OCI-LY7 (cell line): ENCODE data around the gene GBA3. TPM values are rescaled to one million over a fixed set of nuclear protein-coding genes. Genes with fewer than 3 reads are reported as not detected.

ENCODE experiments used
- BruUV-seq: library from RNA; stranded (reverse); fragments of 400-500 nt; replicated peaks from 2 replicates; lab custom pipeline; 2021; lab: Mats Ljungman, UMichigan
- CTCF ChIA-PET: fragments of 300-600 bp; sonication (Branson Sonifier 250); formaldehyde crosslinking; loops from one replicate; lab custom pipeline; 2022; ENCODE audit warnings: antibody characterized with exemption; ENCODE audit not compliant: unreplicated experiment; lab: Charles Lee
- POLR2A ChIA-PET: fragments of 300-600 bp; sonication (Branson Sonifier 250); formaldehyde crosslinking; loops from one replicate; lab custom pipeline; 2022; ENCODE audit warnings: antibody characterized with exemption; lab: Charles Lee
- DNase-seq: peaks from one replicate; pipeline ENCODE4 v3.0.0-alpha.2; 2015; ENCODE audit warnings: low spot score
- H2AFZ ChIP-seq: fragments of 200-600 bp; sonication (generic), shearing (Covaris generic); 2 replicates; pipeline ENCODE4 v1.6.1; 2014; ENCODE audit warnings: mild to moderate bottlenecking, antibody characterized with exemption, low read length, moderate library complexity
- H3K27ac ChIP-seq: fragments of 200-600 bp; sonication (generic); 2 replicates; pipeline ENCODE4 v1.5.1; 2014; ENCODE audit warnings: mixed run types, low read depth, mild to moderate bottlenecking, moderate library complexity, low read length, inconsistent platforms; ENCODE audit not compliant: poor library complexity, severe bottlenecking
- H3K36me3 ChIP-seq: fragments of 200-600 bp; sonication (generic); 2 replicates; pipeline ENCODE4 v1.6.1; 2014; ENCODE audit warnings: mild to moderate bottlenecking, antibody characterized with exemption, low read length, moderate library complexity, mixed read lengths; ENCODE audit not compliant: insufficient read depth
- H3K4me1 ChIP-seq: fragments of 200-600 bp; sonication (generic); 2 replicates; pipeline ENCODE4 v1.5.1; 2014; ENCODE audit warnings: mild to moderate bottlenecking, low read length; ENCODE audit not compliant: insufficient read depth, poor library complexity, severe bottlenecking
- H3K4me2 ChIP-seq: fragments of 200-600 bp; sonication (generic); 2 replicates; pipeline ENCODE4 v1.6.1; 2014; ENCODE audit warnings: mild to moderate bottlenecking, low read length
- H3K4me3 ChIP-seq: fragments of 200-600 bp; sonication (generic); 2 replicates; pipeline ENCODE4 v1.5.1; 2014; ENCODE audit warnings: mild to moderate bottlenecking, low read depth, low read length; ENCODE audit not compliant: poor library complexity, severe bottlenecking
- H3K79me2 ChIP-seq: fragments of 200-600 bp; sonication (generic); 2 replicates; pipeline ENCODE4 v1.6.1; 2016; ENCODE audit warnings: low read depth, mild to moderate bottlenecking, low read length, moderate library complexity, mixed read lengths; ENCODE audit not compliant: insufficient read depth
- H3K9me2 ChIP-seq: fragments of 200-600 bp; sonication (generic); 2 replicates; pipeline ENCODE4 v1.6.1; 2016; ENCODE audit warnings: mild to moderate bottlenecking, low read length, mixed read lengths; ENCODE audit not compliant: insufficient read depth
- H3K9me3 ChIP-seq: fragments of 200-600 bp; sonication (generic); 2 replicates; pipeline ENCODE4 v1.6.1; 2014; ENCODE audit warnings: mild to moderate bottlenecking, mixed run types, low read length, mixed read lengths
- H4K20me1 ChIP-seq: fragments of 200-600 bp; sonication (generic); 2 replicates; pipeline ENCODE4 v1.6.1; 2014; ENCODE audit warnings: mild to moderate bottlenecking, antibody characterized with exemption, low read length, moderate library complexity, mixed read lengths; ENCODE audit not compliant: insufficient read depth
- EZH2phosphoT487 ChIP-seq: fragments of 200-600 bp; sonication (generic); IDR thresholded peaks from 2 replicates; pipeline ENCODE4 v1.6.1; 2018; ENCODE audit warnings: low read depth, borderline replicate concordance, mild to moderate bottlenecking, mixed run types, antibody characterized with exemption, low read length, moderate library complexity, mixed read lengths
- intact Hi-C: fragments of 100-400 bp; cut with micrococcal nuclease; formaldehyde crosslinking; loops from one replicate; pipeline ENCODE4 v1.10.0; 2022; ENCODE audit not compliant: unreplicated experiment
- total RNA-seq, 2 experiments: library from RNA; depleted of rRNA in 1 of 2; stranded (reverse); fragments of >200 nt in 1 of 2; shearing (Covaris generic) in 1 of 2; gene quantifications; 2 replicates each; pipeline ENCODE4 v1.2.3, GENCODE V29; 2014 to 2022
- TF ChIP-seq, protein P1 (sequence below): fragments of 200-600 bp; sonication (generic); conservative IDR thresholded peaks from 2 replicates; pipeline ENCODE4 v1.5.1; 2014; ENCODE audit warnings: mild to moderate bottlenecking, antibody characterized with exemption, low read length, moderate library complexity, mixed read lengths

The GBA3 gene
- total RNA-seq, 2 experiments from 2014 or later = not detected

GRCh38 chr4:22680065-22680642, 12.6 kb upstream of the GBA3 start:
- H3K4me1 ChIP-seq = no peaks in the 10 kb centered on the region
- no peaks in the 10 kb centered on the region for H4K20me1 ChIP-seq
- no peak overlapping the region for H3K4me2 ChIP-seq
- no peak overlapping the region for H2AFZ ChIP-seq
- no peaks in the 10 kb centered on the region for H3K9me2 ChIP-seq
- BruUV-seq = no TSS peak
- H3K4me3 ChIP-seq = no peak overlapping the region
- no peaks in the 10 kb centered on the region for H3K79me2 ChIP-seq
- intact Hi-C loops = loop anchor here (10.0 kb wide), 1 partner anchor 895 kb away; no protein-coding TSS in a partner anchor
- no peaks in the 10 kb centered on the region for H3K36me3 ChIP-seq
- DNase-seq = no peak
- no peaks in the 10 kb centered on the region for H3K9me3 ChIP-seq
- POLR2A ChIA-PET = interaction anchor here (0.6 kb wide), 1 partner anchor 203 kb away, joined by 3 read pairs; no protein-coding TSS in a partner anchor
- H3K27ac ChIP-seq = no peak overlapping the region
- CTCF ChIA-PET = no interaction called here
- no peak for TF ChIP-seq EZH2phosphoT487
- TF ChIP-seq, protein P1, sequence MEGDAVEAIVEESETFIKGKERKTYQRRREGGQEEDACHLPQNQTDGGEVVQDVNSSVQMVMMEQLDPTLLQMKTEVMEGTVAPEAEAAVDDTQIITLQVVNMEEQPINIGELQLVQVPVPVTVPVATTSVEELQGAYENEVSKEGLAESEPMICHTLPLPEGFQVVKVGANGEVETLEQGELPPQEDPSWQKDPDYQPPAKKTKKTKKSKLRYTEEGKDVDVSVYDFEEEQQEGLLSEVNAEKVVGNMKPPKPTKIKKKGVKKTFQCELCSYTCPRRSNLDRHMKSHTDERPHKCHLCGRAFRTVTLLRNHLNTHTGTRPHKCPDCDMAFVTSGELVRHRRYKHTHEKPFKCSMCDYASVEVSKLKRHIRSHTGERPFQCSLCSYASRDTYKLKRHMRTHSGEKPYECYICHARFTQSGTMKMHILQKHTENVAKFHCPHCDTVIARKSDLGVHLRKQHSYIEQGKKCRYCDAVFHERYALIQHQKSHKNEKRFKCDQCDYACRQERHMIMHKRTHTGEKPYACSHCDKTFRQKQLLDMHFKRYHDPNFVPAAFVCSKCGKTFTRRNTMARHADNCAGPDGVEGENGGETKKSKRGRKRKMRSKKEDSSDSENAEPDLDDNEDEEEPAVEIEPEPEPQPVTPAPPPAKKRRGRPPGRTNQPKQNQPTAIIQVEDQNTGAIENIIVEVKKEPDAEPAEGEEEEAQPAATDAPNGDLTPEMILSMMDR = no peak

- no peak overlapping the region for H2AFZ ChIP-seq
- no TSS peak for BruUV-seq
Measured at GRCh38 chr4:22683726-22684125, 9.0 kb upstream of the GBA3 start.

More at GRCh38 chr4:22683726-22684125, 9.0 kb upstream of the GBA3 start:
- Histone ChIP-seq H3K4me2 (no peak overlapping the region), H3K4me3 (no peak overlapping the region), H4K20me1 (no peaks in the 10 kb centered on the region), H3K27ac (no peak overlapping the region), H3K9me3 (no peaks in the 10 kb centered on the region), H3K36me3 (no peaks in the 10 kb centered on the region), H3K79me2 (no peaks in the 10 kb centered on the region), H3K9me2 (no peaks in the 10 kb centered on the region), H3K4me1 (no peaks in the 10 kb centered on the region)
- CTCF ChIA-PET = no interaction called here
- POLR2A ChIA-PET = no interaction called here
- intact Hi-C loops = loop anchor here (10.0 kb wide), 1 partner anchor 899 kb away; no protein-coding TSS in a partner anchor
- TF ChIP-seq EZH2phosphoT487 = no peak
- TF ChIP-seq, protein P1 = no peak
- DNase-seq = no peak
